ENCODE measurements around the gene GPHB5. TPM values are rescaled to one million over a fixed set of nuclear protein-coding genes. Genes with fewer than 3 reads are reported as not detected.

Gene GPHB5
- total and polyA plus RNA-seq, 2 experiments from 2014 or later = not detected

- in situ Hi-C loops (cut with MboI) = no loop called here
- TF ChIP-seq EZH2 (IDR thresholded peaks at IDR 0.05; ENCODE audit: insufficient read depth, poor library complexity, severe bottlenecking) (no peak), EZH2phosphoT487 (IDR thresholded peaks at IDR 0.05; ENCODE audit: insufficient read depth, low read depth) (no peak)
- Histone ChIP-seq H3K9me3 (ENCODE audit: low read depth) (no peaks in the 10 kb centered on the region), H3K4me3 (no peak overlapping the region), H3K79me2 (ENCODE audit: insufficient read depth) (no peaks in the 10 kb centered on the region), H2AFZ (no peak overlapping the region), H3K27me3 (replicated peaks; ENCODE audit: insufficient read depth) (no peaks in the 10 kb centered on the region; the same call in 1 of the 2 replicates), H3K4me2 (ENCODE audit: unreplicated experiment) (no peak overlapping the region), H3K4me1 (ENCODE audit: insufficient read depth) (no peaks in the 10 kb centered on the region), H4K20me1 (ENCODE audit: insufficient read depth) (no peaks in the 10 kb centered on the region), H3K36me3 (ENCODE audit: low read depth) (no peaks in the 10 kb centered on the region), H3K27ac (no peak overlapping the region), H3K9ac (no peak overlapping the region), H3F3A (ENCODE audit: insufficient read depth) (no peaks in the 10 kb centered on the region), H3K9me2 (ENCODE audit: insufficient read depth) (no peaks in the 10 kb centered on the region)
- WGBS, 2 experiments (ENCODE audit: low coverage in 1 of 2, low lambda C conversion rate in 2 of 2, missing lambda C conversion rate in 2 of 2) = 45% methylated on average over 6 of the region's 6 CpGs
- DNase-seq = no peak
Measured at GRCh38 chr14:63299351-63300110, 19.2 kb downstream of the GPHB5 start.

GRCh38 chr14:63297372-63298063 lies 21.2 kb downstream of the GPHB5 start:
- Histone ChIP-seq H2AFZ (no peak overlapping the region), H3K9me3 (ENCODE audit: low read depth) (no peaks in the 10 kb centered on the region), H3K36me3 (ENCODE audit: low read depth) (no peaks in the 10 kb centered on the region), H3K4me3 (no peak overlapping the region), H3K4me2 (ENCODE audit: unreplicated experiment) (no peak overlapping the region), H3K9ac (no peak overlapping the region), H3F3A (ENCODE audit: insufficient read depth) (no peaks in the 10 kb centered on the region), H3K9me2 (ENCODE audit: insufficient read depth) (no peaks in the 10 kb centered on the region), H4K20me1 (ENCODE audit: insufficient read depth) (no peaks in the 10 kb centered on the region), H3K27ac (no peak overlapping the region), H3K4me1 (ENCODE audit: insufficient read depth) (no peaks in the 10 kb centered on the region), H3K79me2 (ENCODE audit: insufficient read depth) (no peaks in the 10 kb centered on the region), H3K27me3 (replicated peaks; ENCODE audit: insufficient read depth) (no peaks in the 10 kb centered on the region)
- no peak for DNase-seq
- in situ Hi-C loops (cut with MboI) = no loop called here
- TF ChIP-seq EZH2phosphoT487 (IDR thresholded peaks at IDR 0.05; ENCODE audit: insufficient read depth, low read depth) (no peak), EZH2 (IDR thresholded peaks at IDR 0.05; ENCODE audit: insufficient read depth, poor library complexity, severe bottlenecking) (no peak)
- WGBS, 2 experiments (ENCODE audit: low coverage in 1 of 2, low lambda C conversion rate in 2 of 2, missing lambda C conversion rate in 2 of 2) = 28 to 36% methylated on average over 4 of the region's 4 CpGs

DNA sequence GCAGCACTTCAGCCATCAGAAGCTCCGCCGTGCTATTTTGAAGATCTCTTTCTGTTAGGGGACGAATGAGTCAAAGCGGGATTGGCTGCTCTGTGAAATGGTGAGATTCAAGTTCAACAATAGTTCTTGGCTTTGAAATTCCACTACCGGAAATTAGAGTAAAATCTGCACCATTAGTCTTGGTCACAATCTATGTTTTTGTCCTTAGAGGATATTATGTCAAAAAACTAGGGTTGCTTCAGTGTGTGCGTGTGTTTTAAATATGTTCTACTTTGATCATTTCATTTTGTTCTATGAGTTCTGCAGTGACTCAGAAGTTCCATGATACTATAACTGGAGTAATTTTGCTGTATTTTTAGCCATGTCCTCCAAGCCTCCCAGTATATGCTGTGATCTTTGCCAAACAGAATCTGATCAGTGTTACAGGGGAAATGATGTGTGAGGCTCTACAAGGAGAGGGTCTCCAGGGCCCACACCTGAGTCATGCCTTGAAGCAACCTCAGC lies 22.6 kb downstream of the GPHB5 start:
- TF ChIP-seq EZH2 (IDR thresholded peaks at IDR 0.05; ENCODE audit: insufficient read depth, poor library complexity, severe bottlenecking) (no peak), EZH2phosphoT487 (IDR thresholded peaks at IDR 0.05; ENCODE audit: insufficient read depth, low read depth) (no peak)
- Histone ChIP-seq H3K9me3 (ENCODE audit: low read depth) (no peaks in the 10 kb centered on the region), H3K9me2 (ENCODE audit: insufficient read depth) (no peaks in the 10 kb centered on the region), H4K20me1 (ENCODE audit: insufficient read depth) (no peaks in the 10 kb centered on the region), H3F3A (ENCODE audit: insufficient read depth) (no peaks in the 10 kb centered on the region), H2AFZ (peak overlapping the region; percentile 49), H3K36me3 (ENCODE audit: low read depth) (no peaks in the 10 kb centered on the region), H3K27ac (no peak overlapping the region), H3K9ac (no peak overlapping the region), H3K79me2 (ENCODE audit: insufficient read depth) (no peaks in the 10 kb centered on the region), H3K4me1 (ENCODE audit: insufficient read depth) (no peaks in the 10 kb centered on the region), H3K4me3 (no peak overlapping the region), H3K27me3 (replicated peaks; ENCODE audit: insufficient read depth) (no peaks in the 10 kb centered on the region), H3K4me2 (ENCODE audit: unreplicated experiment) (peak overlapping the region; percentile 43)
- WGBS, 2 experiments (ENCODE audit: low coverage in 1 of 2, low lambda C conversion rate in 2 of 2, missing lambda C conversion rate in 2 of 2) = 30 to 32% methylated on average over 6 of the region's 6 CpGs
- peak; percentile 63 for DNase-seq
- in situ Hi-C loops (cut with MboI) = no loop called here

DNA sequence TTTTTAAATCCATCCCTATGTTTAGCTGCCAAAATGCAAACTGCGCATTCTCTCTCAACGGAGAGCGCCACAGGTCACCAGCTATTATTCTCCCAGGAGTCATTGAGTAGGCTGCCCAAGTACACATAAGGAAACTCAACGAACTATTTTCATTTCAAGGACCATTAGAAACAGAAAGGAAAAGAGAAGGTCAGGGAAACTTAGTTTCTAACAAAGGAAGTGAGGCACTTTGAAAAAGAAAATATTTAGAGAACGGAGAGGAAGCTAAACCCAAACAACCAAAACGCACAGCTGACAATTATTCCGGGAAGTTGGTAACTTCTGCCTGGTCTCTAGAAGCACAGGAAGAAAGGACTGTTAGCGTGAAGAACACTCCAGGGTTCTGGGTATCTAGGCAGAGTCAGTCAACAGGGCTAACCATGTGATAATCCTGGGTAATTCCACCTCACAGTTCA lies 23.5 kb downstream of the GPHB5 start:
- 0 out of 2 replicates have a peak, but pooled peaks cover 3% of the 10 kb centered on the region for H3K4me1 ChIP-seq (ENCODE audit: insufficient read depth)
- H3K9ac ChIP-seq = no peak overlapping the region
- no peak overlapping the region for H3K27ac ChIP-seq
- H3F3A ChIP-seq (ENCODE audit: insufficient read depth) = no peaks in the 10 kb centered on the region
- WGBS, 2 experiments (ENCODE audit: low coverage in 1 of 2, low lambda C conversion rate in 2 of 2, missing lambda C conversion rate in 2 of 2) = 71 to 74% methylated on average over 8 of the region's 8 CpGs
- H3K9me3 ChIP-seq (ENCODE audit: low read depth) = no peaks in the 10 kb centered on the region
- H3K9me2 ChIP-seq (ENCODE audit: insufficient read depth) = no peaks in the 10 kb centered on the region
- TF ChIP-seq EZH2phosphoT487 (IDR thresholded peaks at IDR 0.05; ENCODE audit: insufficient read depth, low read depth) (no peak), EZH2 (IDR thresholded peaks at IDR 0.05; ENCODE audit: insufficient read depth, poor library complexity, severe bottlenecking) (no peak)
- no peaks in the 10 kb centered on the region for H3K79me2 ChIP-seq (ENCODE audit: insufficient read depth)
- no peak overlapping the region for H3K4me2 ChIP-seq (ENCODE audit: unreplicated experiment)
- no peaks in the 10 kb centered on the region for H3K27me3 ChIP-seq (replicated peaks; ENCODE audit: insufficient read depth)
- in situ Hi-C loops (cut with MboI) = no loop called here
- H2AFZ ChIP-seq = peak overlapping the region; percentile 49; the same call in 1 of the 2 replicates
- no peaks in the 10 kb centered on the region for H4K20me1 ChIP-seq (ENCODE audit: insufficient read depth)
- H3K36me3 ChIP-seq (ENCODE audit: low read depth) = no peaks in the 10 kb centered on the region
- DNase-seq = no peak
- no peak overlapping the region for H3K4me3 ChIP-seq

Data from GM23248 (cell line).